GM19239 (cell line): Measurements from ENCODE around the gene DNAAF1.

Experiments used
- DNase-seq: peaks from one replicate; pipeline ENCODE4 v3.0.0; 2011; ENCODE audit warnings: low spot score; ENCODE audit not compliant: insufficient read length
- FAIRE-seq: peaks from 2 replicates; lab custom pipeline; 2011; peaks lifted over from hg19 to GRCh38; lab: Jason Lieb, UNC

DNAAF1 gene

GRCh38 chr16:84181144-84181915 is 36.2 kb downstream of the DNAAF1 start:
- DNase-seq, result no peak
- FAIRE-seq, result no peak

DNA sequence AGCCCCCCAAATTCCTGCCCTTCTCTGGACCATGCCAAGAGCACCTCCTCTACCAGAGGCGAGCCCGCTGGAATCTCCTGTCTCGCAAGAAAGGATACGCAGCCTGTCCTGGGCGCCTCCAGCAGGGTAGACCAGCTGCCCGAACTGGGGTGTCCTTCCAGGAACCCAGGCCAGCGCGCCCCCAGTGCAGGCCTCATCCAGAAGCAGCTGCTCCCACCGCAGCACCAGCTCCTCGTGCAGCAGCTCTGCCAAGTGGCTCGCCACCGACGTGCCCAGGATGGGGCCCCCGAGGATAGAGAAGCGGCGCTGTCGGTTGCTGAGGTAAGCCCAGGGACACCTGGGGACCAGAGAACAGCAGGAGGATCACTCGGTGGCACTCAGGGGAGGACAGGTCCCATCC is 37.0 kb downstream of the DNAAF1 start:
- FAIRE-seq (no peak), DNase-seq (no peak)

DNA sequence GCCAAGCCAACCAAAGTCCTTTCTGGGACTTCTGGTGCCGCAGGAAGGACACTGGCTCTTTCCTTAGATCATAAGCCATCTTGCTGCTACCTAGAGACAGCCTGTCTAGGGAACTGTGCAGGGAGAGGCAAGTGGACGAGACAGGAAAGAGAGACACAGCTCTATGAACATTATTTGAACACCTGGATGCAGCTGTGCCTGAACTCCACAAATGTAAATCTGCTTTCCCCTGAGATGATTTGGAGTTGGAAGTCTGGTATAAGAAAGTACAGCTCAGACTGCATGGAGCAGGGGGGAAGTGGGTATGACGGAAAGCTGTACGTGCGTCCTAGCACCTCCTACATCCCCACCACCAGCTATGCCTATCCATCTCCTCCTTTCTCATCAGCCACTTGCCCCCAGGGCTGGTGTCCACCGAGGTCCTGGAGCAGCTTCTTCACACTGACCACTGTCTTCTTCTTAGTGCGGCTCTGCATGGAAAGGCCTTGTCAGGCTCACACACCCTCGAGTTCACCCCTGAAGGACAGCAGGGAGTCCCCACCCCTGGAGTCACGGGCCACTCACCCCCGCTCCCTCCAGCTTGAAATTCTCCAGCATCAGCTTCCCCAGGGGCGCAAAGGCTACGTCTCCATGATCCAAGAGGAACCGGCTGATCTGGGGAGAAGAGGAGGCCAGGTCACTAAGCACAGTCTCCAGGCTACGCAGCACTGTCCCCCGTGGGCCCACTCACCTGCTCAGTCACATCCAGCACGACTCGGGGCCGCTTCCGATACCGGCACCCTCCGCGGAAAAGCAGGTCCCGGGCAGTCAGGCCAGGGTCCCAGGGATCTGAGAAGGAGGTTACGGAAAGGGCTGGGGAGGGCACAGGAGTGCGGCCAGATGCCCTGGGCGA is 37.8 kb downstream of the DNAAF1 start:
- no peak for DNase-seq

DNA sequence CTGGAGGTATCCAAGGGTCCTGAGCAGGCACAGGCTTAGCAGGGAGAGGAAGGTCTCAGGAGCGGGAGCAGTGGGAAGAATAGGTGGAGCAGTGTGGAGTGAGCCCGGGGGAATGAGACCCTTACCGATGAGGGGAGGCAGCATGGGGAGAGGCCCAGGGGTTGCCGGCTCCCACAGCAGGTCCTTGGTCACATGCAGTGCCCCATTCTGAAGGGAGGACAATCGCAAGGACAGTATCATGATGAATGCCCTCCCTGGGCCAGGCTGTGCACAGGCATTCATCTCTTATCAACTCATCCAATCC is 38.4 kb downstream of the DNAAF1 start:
- no peak for FAIRE-seq
- no peak for DNase-seq

More for the DNA sequence above, 37.8 kb downstream of the DNAAF1 start:
- FAIRE-seq, result no peak

DNA sequence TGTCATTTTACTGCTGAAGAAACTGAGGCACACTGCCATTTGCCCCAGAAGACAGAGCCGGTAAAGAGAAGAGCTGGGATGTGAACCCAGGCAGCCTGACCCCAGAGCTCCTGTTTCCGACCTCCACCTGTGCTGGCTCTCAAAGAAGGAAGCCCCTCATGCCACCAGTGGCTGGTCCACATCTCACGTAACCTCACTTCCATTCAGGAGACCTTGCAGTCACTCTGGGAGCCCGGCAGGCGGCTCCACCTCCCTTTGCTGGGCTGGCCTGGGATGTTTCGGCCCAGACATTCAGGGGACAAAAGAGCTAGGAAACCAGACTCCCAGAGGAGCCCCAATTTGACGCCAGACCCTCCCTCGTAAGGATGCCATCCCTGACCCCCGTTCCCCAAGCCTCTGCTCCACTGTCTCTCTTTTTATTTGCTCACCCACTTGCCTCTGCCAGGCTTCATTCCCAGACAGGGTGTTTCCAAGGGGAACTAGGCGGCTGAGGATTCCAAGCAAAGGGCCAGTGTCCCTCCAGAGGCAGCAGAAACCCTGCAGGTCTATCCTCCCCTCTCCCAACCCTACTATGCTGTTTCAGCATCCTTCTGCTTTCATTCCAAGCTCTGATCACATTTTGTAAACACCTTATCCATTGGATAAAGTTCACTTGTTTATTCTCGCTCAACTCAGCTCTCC is 38.9 kb downstream of the DNAAF1 start:
- DNase-seq, result no peak
- FAIRE-seq, result no peak

GRCh38 chr16:84184775-84185174 is 39.7 kb downstream of the DNAAF1 start:
- FAIRE-seq (no peak), DNase-seq (no peak)

DNA sequence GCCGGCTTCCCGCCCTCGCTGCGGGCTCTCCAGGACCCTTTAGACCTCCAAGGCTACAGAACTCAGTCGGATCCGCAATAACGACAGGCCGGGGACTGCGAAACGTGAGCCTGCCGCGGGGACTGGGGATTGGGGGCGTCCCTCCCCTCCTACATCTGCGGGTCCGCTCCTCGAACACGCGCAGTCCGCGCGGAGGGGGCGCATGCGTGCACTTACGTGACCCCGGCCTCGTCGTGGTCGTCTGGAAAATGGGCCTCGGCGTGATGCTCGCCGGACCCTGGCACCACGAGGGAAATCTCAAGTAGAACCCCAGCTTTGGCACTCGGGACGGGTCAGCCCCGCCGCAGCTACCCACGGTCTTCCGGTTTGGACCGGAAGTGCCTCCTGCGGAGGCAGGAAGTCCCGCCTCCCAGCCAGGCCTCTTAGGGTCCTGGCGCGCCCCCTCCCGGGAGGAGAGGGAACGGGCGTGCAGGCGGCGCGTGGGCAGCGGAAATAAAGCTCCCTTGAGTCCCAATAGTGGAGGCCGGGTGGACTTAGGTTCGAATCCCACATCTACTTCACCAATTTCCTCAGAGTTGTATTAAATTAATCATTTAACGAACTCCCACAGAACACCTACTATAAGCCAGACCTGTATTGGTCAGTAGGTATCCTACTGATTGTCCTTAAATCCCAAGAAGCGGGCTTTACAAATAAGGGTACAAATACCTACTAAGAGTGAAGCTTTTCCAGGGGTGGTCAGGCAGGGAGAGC is 41.8 kb downstream of the DNAAF1 start, which contains the start of gene TAF1C:
Gene TAF1C (minus strand): TSS at position 373 of the 753 bp plus-strand sequence. CDS start 2,069 bp downstream, outside the sequence.
- DNase-seq, result peak; percentile 100
- peak; percentile 87 for FAIRE-seq

DNA sequence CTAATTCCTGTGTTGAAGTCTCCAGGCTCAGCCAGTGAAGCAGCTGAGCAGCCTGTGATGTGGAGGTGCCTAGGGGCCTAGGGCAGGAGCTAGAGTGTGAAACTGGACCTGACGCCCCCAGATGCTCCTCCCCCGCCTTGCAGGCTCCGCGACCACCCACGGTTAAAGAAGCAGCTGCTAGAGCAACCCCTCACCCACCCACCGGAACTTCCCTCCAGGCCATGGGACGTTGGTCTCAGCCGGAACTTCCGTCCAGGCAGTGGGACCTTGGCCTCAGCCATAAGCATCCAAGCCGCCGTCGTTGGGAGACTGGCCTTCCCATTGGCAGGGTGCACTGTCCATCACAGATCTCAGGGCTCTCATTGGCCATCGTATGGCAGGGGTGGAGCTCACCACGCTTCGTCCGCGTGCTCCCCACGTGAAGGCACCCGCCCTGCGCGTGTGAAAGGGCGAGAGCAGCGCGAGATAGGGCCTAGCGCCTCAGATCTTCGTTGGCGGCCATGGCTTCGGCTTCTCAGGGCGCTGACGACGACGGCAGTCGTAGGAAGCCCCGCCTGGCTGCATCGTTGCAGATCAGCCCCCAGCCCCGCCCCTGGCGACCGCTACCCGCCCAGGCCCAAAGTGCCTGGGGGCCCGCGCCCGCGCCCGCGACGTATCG is 45.8 kb downstream of the DNAAF1 start, which contains the start of gene ADAD2:
Gene ADAD2 (plus strand): TSS at position 427 of the 658 bp plus-strand sequence. CDS start 74 bp downstream, at position 501.
- FAIRE-seq (no peak), DNase-seq (no peak)

DNA sequence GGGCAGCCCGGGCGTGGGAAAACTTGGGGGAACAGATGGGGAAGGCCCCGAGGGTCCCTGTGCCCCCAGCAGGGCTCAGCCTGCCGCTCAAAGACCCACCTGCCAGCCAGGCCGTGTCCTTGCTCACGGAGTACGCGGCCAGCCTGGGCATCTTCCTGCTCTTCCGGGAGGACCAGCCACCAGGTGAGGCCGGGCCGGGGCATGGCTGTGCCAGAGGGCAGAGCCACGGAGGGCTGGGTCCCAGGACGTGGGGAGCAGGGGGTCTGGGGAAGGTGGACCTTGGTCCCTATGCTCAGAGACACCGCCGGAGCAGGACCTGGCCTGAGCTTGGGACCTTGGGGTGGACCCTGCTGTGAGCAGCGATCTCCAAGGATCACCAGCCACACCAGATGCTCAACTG is 46.4 kb downstream of the DNAAF1 start:
- FAIRE-seq (no peak), DNase-seq (no peak)

- no peak for FAIRE-seq
- no peak for DNase-seq
Observed at GRCh38 chr16:84193480-84193879, 48.4 kb downstream of the DNAAF1 start.

DNA sequence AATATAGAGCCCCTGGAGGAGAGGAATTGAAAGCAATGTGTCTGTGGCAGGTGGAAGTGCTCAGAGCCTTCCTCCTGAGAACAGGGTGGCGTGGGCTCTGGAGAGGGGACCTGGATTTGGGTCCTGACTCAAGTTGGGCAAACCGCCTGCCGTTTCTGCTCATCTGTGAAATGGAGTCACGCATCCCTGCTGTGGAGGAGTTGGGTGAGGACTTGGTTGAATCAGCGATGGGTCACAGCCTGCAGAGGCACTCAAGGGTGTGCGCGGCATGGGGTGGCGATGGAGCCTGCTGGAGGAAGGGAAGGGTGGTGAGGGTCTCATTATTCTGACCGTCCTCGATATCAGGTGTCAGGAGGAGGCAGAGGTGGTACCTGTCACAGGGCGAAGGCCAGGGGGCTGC is 48.9 kb downstream of the DNAAF1 start:
- DNase-seq, result no peak
- FAIRE-seq, result no peak

GRCh38 chr16:84194470-84195200 is 49.5 kb downstream of the DNAAF1 start:
- DNase-seq (peak; percentile 50), FAIRE-seq (no peak)

DNA sequence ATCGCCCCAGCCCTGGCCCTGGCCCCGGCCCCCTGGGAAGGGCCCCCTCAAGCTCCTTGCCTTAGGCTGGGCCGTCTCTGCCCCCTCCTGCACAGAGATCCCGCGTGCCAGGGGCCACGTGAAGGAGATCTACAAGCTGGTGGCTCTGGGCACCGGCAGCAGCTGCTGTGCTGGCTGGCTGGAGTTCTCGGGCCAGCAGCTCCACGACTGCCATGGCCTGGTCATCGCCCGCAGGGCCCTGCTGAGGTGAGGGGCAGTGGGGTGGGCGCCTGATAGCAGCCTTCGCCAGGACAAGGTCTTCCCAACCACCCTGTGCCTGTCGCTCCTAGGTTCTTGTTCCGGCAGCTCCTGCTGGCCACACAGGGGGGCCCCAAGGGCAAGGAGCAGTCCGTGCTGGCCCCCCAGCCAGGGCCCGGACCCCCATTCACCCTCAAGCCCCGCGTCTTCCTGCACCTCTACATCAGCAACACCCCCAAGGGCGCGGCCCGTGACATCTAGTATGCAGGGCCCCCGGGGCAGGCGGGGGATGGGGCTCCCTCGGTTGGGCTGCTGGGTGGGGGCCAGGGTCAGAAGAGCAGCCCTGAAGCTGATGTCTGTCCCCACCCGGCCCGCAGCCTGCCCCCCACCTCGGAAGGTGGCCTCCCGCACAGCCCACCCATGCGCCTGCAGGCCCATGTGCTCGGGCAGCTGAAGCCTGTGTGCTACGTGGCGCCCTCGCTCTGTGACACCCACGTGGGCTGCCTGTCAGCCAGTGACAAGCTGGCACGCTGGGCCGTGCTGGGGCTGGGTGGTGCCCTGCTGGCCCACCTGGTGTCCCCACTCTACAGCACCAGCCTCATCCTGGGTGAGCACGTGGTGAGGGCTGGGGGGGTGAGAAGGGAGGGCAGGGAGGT is 50.3 kb downstream of the DNAAF1 start:
- DNase-seq (no peak), FAIRE-seq (no peak)

DNA sequence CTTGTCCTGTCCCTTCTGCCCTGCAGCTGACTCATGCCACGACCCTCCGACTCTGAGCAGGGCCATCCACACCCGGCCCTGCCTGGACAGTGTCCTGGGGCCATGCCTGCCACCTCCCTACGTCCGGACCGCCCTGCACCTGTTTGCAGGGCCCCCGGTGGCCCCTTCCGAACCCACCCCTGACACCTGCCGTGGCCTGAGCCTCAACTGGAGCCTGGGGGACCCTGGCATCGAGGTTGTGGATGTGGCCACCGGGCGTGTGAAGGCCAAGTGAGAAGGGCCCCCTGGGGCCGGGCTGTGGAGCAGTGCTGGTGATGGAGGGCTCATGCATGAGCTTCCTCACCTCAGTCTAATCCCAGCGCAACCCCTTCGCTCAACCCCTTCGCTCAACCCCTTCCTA is 51.0 kb downstream of the DNAAF1 start:
- FAIRE-seq (no peak), DNase-seq (no peak)

DNA sequence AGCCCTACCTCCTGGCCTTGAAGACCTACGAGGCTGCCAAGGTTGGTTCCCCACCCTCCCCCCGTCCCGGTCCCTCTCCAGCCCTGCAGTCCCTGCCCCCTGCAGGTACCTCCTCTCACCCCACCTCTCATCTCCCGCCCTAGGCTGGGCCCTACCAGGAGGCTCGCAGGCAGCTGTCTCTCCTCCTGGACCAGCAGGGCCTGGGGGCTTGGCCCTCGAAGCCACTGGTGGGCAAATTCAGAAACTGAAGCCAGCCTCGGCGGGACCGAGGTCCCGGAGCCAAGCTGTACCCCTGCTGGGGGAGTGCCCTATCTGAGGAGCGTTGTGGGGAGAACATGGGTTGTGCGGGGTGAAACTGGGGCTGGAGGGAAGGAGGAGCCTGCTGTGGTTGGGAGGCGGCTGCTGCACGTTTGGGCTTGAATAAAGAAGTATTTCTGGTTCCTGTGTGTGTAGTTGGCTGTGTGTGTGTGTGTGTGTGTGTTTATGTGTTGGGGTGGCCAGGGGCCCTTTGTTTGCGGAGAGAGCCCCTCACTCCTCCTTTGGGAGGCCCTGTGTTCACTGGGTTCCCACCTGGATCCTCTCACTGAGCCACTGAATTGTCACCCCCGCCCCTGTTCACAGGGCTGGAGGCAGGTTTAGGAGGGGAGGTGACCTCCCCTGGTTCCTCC is 51.8 kb downstream of the DNAAF1 start:
- DNase-seq, result no peak
- no peak for FAIRE-seq

DNA sequence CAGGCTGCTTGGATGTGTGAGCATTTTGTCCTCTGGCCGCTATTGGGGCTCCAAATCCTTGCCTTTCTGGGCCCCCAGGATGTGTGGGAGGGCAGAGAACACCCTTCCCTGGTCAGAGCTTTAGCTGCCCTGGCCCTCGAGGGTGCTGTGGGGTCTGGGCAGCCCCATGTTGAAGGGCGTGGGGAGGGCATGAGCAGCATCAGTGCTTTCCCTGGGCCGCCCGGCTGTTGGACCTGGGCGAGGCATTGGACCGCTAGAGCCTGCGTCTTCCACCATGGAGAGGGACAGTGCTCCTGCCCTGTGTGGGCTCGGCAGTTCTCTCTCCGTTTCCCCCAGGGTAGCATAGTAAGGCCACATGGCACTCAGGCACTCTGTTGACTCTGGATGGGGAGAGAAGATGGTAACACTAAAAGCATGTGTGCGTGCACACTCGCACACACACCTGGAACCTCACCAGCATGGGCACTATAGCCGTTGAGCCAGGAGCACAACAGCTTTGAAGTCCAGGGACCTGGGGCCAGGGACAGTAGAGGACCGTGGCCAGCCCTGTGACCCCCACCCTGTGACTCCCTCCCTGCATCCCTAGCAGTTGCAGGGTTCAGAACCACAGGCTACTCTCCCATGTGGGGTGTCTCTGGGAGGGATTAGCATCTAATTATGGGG is 52.5 kb downstream of the DNAAF1 start:
- DNase-seq, result no peak
- no peak for FAIRE-seq

DNA sequence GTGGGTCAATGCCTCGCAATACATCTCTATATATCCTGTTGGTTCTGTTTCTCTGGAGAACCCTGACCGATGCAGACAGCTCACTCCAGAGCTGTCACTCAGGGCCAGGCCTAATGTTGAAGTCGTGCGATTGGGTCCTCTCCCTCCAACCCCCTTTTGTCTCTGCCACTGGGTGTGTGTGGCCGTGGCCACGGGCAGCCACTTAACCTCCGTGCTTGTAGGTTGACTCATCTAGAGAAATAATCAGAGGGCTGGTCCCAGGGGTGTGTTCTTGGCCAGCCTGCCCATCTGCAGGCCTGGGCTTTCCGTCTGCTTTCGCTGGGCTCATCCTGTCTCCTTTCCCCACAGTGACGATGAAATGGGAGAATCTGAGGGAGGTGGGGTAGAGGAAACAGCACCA is 53.3 kb downstream of the DNAAF1 start:
- DNase-seq, result no peak
- FAIRE-seq, result no peak
